ENCODE measurements around the gene TAX1BP3. TPM values are rescaled to one million over a fixed set of nuclear protein-coding genes. Genes with fewer than 3 reads are reported as not detected.
A peak's percentile ranks its signal among the peaks of the same experiment; 100 is the strongest.

The TAX1BP3 gene
- total and polyA plus RNA-seq, 2 of the 13 experiments (the other 11 are each of a cell fraction or from before 2014, with no cell fraction given) = 16.7 to 45.1 TPM

GRCh38 chr17:3641717-3642486 is 26.5 kb downstream of the TAX1BP3 start (continued):
- TF ChIP-seq SKIL (CRISPR knock-in tag; IDR thresholded peaks at IDR 0.05; ENCODE audit: borderline replicate concordance) (peak; percentile 55; the same call in 1 of the 2 replicates), GFI1 (CRISPR knock-in tag; IDR thresholded peaks at IDR 0.05; ENCODE audit: borderline replicate concordance) (peak; percentile 31; the same call in 1 of the 2 replicates), ZNF501 (CRISPR knock-in tag; IDR thresholded peaks at IDR 0.05) (peak; percentile 70; the same call in 1 of the 2 replicates), ZUFSP (CRISPR knock-in tag; IDR thresholded peaks at IDR 0.05; ENCODE audit: borderline replicate concordance) (no peak), FOXA3 (CRISPR knock-in tag; IDR thresholded peaks at IDR 0.05) (peak; percentile 73), ETV5 (CRISPR knock-in tag; IDR thresholded peaks at IDR 0.05; ENCODE audit: borderline replicate concordance) (peak; percentile 82; the same call in 1 of the 2 replicates), IRF2 (CRISPR knock-in tag; IDR thresholded peaks at IDR 0.05) (0 out of 2 replicates have a peak, but pooled peaks have one; percentile 30), GABPA (IDR thresholded peaks at IDR 0.05; ENCODE audit: low read depth, low read length) (no peak), GABPA (CRISPR knock-in tag; IDR thresholded peaks at IDR 0.05; ENCODE audit: low read depth) (peak; percentile 50; the same call in 1 of the 2 replicates), ZFP91 (CRISPR knock-in tag; IDR thresholded peaks at IDR 0.05; ENCODE audit: borderline replicate concordance) (peak; percentile 37; the same call in 1 of the 2 replicates)
